NCI-H2227 (cell line): ENCODE results near the gene TAS2R39.

ENCODE experiments used
- DNase-seq: peaks from one replicate; lab custom pipeline; 2025; ENCODE audit not compliant: unreplicated experiment; lab: John Stamatoyannopoulos, UW

TAS2R39 gene

DNA sequence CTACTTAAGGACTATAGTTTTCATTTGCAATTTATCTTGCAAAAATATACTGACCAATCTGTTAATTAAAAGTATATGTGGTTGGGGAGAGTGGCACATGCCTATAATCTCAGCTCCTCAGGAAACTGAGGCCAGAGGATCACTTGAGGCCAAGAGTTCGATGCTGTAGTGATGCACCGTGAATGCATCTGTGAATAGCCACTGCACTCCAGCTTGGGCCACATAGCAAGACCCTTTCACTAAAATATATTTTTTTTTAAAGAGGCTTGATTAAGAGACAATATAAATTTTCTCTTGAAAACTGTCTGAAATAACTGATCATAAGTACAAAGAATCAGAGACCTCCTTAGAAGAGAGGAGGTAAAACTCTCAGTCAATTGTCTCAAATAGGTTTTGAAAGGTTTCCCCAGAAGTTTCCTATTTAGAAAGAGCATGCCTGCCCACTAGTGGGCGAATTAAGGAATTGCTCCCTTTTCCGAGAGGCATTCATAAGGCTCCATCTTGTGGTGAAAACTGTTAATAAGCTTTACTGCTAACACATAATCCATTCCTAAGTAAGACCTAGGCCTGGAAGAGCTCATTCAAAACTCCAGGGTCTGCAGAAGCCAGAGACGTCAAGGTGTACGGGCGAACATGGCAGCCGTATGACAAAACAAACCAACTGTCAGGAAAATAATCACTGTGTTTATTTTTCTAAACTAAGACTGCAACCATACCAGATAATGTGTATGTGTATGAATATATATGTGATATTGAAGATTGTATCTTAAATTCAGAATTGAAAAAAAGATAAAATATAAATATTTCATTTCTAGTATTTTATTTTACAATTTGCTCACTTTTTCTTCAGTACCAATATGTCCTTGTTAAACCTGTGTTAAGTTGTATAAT is 31.8 kb downstream of the TAS2R39 start:
- peak; percentile 84 for DNase-seq

DNA sequence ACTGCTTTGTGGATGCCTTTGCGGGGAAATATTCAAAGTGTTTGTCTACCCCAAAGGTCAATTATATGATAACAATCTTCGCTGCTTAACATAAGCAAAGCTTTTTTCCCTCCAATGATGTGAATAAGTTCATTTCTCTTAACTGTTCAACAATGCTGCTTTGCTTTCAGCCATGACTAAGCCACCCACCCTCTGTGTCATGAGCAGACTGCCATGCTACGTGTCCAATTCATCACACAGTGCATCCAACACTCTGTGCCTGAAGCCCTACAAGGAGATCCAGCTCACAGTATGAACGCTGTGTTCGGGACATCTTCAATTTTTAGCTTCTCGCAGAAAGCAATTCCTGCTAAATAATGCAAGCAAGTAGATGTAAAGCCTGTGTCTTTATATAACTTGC is 32.9 kb downstream of the TAS2R39 start:
- DNase-seq = no peak

DNA sequence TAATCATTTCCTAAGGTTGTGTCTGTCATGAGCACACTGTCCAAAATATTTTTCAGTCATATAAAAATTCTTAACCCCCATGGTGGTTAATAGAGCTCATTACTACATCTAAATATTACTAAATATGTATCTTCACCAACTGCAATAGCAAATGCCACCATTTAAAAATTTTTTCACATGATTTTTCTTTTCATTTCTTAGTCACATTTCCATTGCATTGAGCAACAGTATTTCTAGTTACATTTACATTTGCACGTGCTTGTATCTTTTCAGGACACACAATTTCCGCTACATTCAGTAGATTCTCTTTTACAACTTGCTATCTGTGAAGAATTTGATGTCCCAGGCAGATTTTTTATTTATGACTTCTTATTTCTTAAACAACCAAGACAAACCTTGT is 33.5 kb downstream of the TAS2R39 start:
- DNase-seq = no peak

GRCh38 chr7:143217806-143218205 is 34.6 kb downstream of the TAS2R39 start:
- DNase-seq = no peak

DNA sequence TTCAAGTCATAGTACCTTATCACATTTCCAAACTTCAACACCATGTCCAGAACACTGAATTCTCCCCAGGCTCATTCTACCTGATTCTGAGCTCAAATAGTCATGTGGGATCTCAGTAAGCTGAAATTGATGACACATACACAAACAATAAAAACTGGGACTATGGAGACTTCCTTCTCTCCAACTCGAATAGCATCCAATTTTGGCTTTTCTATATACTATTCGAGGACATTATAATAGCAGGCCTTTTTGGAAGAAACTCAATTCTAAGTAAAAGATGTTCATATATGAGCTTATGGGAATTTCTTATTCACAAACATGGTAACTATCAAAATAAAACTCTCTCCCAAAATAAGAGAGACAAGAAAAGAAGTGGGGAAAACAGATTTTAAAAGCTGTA is 38.1 kb downstream of the TAS2R39 start:
- no peak for DNase-seq

- no peak for DNase-seq
These were observed 38.5 kb downstream of the TAS2R39 start, which contains the start of gene TAS2R40 for GRCh38 chr7:143221737-143222136. TAS2R40 (plus strand) TSS chr7:143222037; CDS start chr7:143222079, 42 bp downstream.

DNA sequence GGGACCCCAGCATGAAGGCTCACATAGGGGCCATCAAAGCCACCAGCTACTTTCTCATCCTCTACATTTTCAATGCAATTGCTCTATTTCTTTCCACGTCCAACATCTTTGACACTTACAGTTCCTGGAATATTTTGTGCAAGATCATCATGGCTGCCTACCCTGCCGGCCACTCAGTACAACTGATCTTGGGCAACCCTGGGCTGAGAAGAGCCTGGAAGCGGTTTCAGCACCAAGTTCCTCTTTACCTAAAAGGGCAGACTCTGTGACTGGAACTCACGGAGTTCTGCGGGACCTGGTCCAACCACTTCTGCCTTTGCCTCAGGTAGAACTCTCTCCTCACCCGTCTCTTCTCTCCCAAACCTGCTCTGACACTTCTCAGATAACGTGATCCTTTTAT is 39.6 kb downstream of the TAS2R39 start:
- no peak for DNase-seq

- DNase-seq = no peak
These were observed 40.6 kb downstream of the TAS2R39 start for GRCh38 chr7:143223784-143224183.

- DNase-seq = no peak
These were observed 41.8 kb downstream of the TAS2R39 start for GRCh38 chr7:143225047-143225446.

DNA sequence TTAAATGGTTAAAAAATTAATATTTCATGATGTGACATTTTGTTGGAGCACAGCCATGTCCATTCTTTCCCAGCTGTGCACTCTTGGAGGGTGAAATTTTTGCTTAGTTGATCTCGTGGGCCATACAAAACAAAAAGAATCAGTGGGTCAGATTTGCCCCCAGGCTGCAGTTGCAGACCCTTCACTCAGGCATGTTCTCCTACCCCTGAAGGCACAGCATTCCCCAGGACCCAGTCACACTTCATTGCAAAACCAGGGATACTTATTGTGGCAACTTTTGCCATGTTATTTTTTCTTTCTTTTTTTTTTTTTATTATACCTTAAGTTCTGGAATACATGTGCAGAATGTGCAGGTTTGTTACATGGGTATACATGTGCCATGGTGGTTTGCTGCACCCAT is 44.6 kb downstream of the TAS2R39 start:
- DNase-seq = no peak

DNA sequence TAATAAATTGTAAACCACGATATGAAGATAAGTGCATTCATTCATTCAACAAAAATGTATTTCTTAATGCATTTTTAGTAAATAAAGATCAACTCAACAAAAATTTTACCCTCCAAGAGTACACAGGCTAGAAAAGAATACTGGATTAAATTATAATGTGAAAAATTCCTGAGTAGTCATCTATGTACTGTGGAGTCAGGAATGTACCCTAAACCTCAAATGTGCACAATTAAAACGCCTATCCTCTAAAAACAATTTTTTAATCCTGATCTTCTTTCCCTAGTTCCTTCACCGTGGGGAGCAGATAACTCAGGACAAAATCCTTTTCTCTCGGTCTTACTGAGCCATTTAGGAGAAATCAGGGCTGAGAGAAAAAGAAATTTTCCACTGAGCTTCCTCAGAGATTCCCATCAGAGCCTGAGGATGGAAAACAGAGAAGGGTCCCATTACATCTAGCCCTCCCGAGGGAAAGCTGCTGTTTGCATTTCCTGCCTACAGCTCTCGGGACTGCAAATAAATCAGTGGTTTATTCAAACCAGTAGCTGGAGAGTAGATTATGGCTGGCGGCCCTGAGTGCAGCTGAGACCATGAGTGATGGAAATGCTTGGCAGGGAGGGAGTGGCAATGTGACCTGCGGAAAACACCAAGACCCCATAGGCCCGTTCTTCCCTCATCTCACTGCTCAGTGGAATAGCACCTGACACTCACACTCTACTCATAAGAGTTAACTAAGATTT is 46.0 kb downstream of the TAS2R39 start:
- peak; percentile 12 for DNase-seq

GRCh38 chr7:143230602-143231457 is 47.6 kb downstream of the TAS2R39 start:
- no peak for DNase-seq
